Esophagus (tissue), 2 donors: ENCODE data around the gene CADM2. TPM values are rescaled to one million over a fixed set of nuclear protein-coding genes. Genes with fewer than 3 reads are reported as not detected.

Experiments
- H3K27ac ChIP-seq, 2 donors: one replicate each; pipeline ENCODE4 v1.5.1; 2013; ENCODE audit warnings: low read depth in 2 of 2, mild to moderate bottlenecking in 2 of 2, inconsistent platforms in 1 of 2, low read length in 1 of 2, moderate library complexity in 1 of 2
- H3K27me3 ChIP-seq, 2 donors: one replicate each; pipeline ENCODE4 v1.6.1; 2013; ENCODE audit warnings: low read length in 2 of 2, control low read depth in 1 of 2, mild to moderate bottlenecking in 1 of 2; ENCODE audit not compliant: insufficient read depth in 2 of 2, control insufficient read depth in 1 of 2
- H3K36me3 ChIP-seq, 2 donors: one replicate each; pipeline ENCODE4 v1.6.1; 2013; ENCODE audit warnings: low read length in 1 of 2; ENCODE audit not compliant: control insufficient read depth in 2 of 2, insufficient read depth in 2 of 2
- H3K4me1 ChIP-seq, 2 donors: one replicate each; pipeline ENCODE4 v1.6.1; 2013; ENCODE audit warnings: low read length in 1 of 2; ENCODE audit not compliant: control insufficient read depth in 2 of 2, insufficient read depth in 2 of 2
- H3K4me3 ChIP-seq, 2 donors: one replicate each; pipeline ENCODE4 v1.5.1; 2013; ENCODE audit warnings: low read length in 2 of 2, mild to moderate bottlenecking in 2 of 2, low read depth in 1 of 2, moderate library complexity in 1 of 2
- H3K9me3 ChIP-seq, 2 donors: one replicate each; pipeline ENCODE4 v1.6.1; 2013; ENCODE audit warnings: mild to moderate bottlenecking in 2 of 2, low read depth in 1 of 2, low read length in 1 of 2, moderate library complexity in 1 of 2; ENCODE audit not compliant: control insufficient read depth in 2 of 2, insufficient read depth in 1 of 2
- WGBS, 2 donors: extraction: QIAGEN DNeasy Blood & Tissue Kit; methylation state at CpG; one replicate each; pipeline ENCODE4 v1.1.7; 2013; 5-methylcytosine and 5-hydroxymethylcytosine counted together
- polyA plus RNA-seq, 2 donors: library from polyadenylated mRNA; stranded (reverse); fragments of 200-250 nt; gene quantifications; one replicate each; pipeline ENCODE4 v1.2.3, GENCODE V29; 2013
- donor health status: healthy with polysubstance abuse.
- donor health status: Bipolar disorder and iron deficiency.

CADM2 gene
- polyA plus RNA-seq, 2 donors: 0.12 to 0.25 TPM

DNA sequence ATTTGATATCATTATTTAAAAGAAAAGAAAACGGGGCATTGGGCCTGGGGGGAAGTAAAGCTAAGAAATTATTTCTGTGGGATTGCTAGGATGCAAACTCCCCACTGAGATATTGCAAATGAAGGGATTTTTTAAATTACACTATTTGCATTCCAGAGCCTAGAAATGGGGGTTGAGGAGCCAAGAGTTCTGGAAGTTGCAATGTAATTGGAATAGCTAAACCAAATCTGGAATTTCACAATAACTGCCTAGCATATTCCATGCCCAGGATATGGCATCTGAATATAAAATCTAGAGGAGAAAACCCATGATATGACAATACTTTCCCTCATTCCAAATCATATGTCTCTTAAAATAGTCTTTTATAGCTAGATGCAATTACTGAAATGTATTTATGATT is 93.0 kb downstream of the CADM2 start:
- H3K4me3 ChIP-seq: no peak overlapping the region
- no peaks in the 10 kb centered on the region for H3K27me3 ChIP-seq
- H3K27ac ChIP-seq: no peak overlapping the region
- WGBS, 2 donors: 52 to 70% methylated on average over 1 of the region's 1 CpG
- H3K4me1 ChIP-seq: no peaks in the 10 kb centered on the region
- H3K9me3 ChIP-seq: no peaks in the 10 kb centered on the region
- no peaks in the 10 kb centered on the region for H3K36me3 ChIP-seq

DNA sequence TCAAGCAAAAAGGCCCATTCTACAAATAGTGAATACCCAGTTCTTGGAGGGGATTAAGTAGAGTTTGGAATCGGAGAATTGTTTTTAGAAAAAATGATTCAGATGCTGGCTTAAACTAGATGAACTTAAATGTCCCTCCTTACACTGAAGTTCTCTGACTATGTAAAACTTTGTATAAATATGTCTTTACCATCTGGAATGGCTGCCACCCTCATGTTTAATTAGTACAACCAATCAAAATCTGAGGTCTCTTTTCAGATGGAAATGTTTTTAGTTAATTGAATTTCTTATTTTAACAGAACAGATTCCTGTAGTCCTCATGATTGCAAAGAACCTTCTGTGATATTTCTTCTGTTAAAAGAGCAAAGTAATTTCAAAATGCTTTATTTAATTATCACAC is 94.8 kb downstream of the CADM2 start:
- WGBS, 2 donors: 66 to 81% methylated on average over 1 of the region's 1 CpG
- no peaks in the 10 kb centered on the region for H3K9me3 ChIP-seq
- no peaks in the 10 kb centered on the region for H3K36me3 ChIP-seq
- H3K4me1 ChIP-seq: no peaks in the 10 kb centered on the region
- no peak overlapping the region for H3K27ac ChIP-seq
- no peaks in the 10 kb centered on the region for H3K27me3 ChIP-seq
- H3K4me3 ChIP-seq: no peak overlapping the region

DNA sequence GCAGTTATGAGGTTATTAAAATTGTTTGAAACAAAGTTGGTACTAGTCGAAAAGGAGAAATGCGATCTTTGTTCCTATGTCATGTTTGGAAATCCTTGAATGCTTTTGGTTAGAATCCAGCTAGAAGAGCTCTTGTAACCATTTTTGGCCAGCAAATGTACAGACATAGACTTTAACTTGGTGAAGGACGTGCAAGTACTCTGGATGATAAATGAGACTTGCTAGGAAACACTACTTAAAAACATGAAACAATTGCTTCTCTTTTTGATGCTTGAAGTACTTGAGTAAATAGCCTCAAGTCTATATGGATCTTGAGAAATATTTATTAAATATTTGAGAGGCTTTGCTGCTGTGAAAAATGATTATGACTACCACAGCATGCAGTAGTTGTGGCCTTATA is 95.8 kb downstream of the CADM2 start:
- H3K27ac ChIP-seq: no peak overlapping the region
- H3K27me3 ChIP-seq: no peaks in the 10 kb centered on the region
- H3K36me3 ChIP-seq: no peaks in the 10 kb centered on the region
- no peak overlapping the region for H3K4me3 ChIP-seq
- no peaks in the 10 kb centered on the region for H3K9me3 ChIP-seq
- WGBS, 2 donors: 28 to 56% methylated on average over 3 of the region's 3 CpGs
- H3K4me1 ChIP-seq: no peaks in the 10 kb centered on the region

DNA sequence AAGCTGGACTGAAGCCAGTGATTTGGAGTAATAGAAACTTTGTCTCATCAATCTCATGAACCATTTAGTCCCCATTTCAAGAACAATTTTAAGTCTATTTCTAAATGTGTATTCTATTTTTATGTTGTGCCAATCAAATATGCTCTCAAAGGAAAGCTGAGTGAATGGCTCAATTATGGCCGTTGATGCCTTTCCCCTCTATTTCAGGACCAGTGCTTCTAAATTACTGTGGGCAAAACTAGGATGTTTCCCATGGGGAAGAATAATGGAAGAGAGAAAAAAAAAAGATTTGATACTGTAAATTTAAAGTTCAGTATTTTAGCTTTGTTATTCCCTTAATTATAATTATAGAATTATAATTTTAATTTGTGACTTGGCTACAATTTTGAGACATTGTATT is 110.1 kb downstream of the CADM2 start:
- Histone ChIP-seq H3K9me3 (no peaks in the 10 kb centered on the region), H3K27me3 (no peaks in the 10 kb centered on the region), H3K4me3 (no peak overlapping the region), H3K36me3 (no peaks in the 10 kb centered on the region), H3K27ac (no peak overlapping the region), H3K4me1 (no peaks in the 10 kb centered on the region)
- 75 to 83% methylated on average over 1 of the region's 1 CpG for WGBS, 2 donors

DNA sequence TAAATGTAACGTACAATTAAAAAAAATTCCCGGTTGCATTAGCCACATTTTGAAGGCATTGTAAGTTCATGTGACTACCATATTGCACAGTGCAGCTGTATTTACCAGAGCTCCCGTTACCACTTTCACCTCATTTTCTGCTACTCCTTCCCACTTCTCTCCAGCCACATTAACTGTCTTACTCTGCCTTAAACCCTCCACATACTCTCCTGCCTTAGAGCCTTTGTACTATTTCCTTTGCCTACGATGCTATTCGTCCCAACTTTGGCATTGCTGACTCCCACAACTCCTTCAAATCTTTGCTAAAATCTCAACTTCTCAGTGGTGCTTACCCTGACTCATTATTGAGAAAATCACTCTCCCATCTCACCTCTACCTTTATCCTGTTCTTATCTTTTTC is 115.2 kb downstream of the CADM2 start:
- Histone ChIP-seq H3K27me3 (no peaks in the 10 kb centered on the region), H3K9me3 (no peaks in the 10 kb centered on the region), H3K4me1 (no peaks in the 10 kb centered on the region), H3K4me3 (no peak overlapping the region), H3K27ac (no peak overlapping the region), H3K36me3 (no peaks in the 10 kb centered on the region)
- WGBS, 2 donors: 82% methylated on average over 5 of the region's 5 CpGs

DNA sequence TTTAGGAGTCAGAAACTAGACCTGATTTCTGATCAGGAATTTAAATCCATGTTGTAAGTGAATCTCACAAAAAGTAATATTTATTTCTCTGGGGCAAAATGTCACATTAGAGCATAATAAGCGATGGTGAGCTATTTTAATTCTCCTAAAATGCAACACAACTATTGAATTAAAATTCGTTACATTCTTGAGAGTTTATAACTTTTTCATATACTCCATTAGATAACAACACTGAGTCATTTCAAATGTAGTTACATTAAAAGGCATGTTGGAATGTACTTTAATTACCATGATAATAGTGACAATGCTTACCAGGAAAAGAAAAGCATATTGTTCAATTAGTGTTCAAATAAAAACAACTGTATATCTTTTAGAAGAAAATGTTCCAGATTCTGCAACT is 116.9 kb downstream of the CADM2 start:
- H3K9me3 ChIP-seq: no peaks in the 10 kb centered on the region
- H3K27ac ChIP-seq: no peak overlapping the region
- no peaks in the 10 kb centered on the region for H3K4me1 ChIP-seq
- 77 to 80% methylated on average over 2 of the region's 2 CpGs for WGBS, 2 donors
- H3K36me3 ChIP-seq: no peaks in the 10 kb centered on the region
- no peak overlapping the region for H3K4me3 ChIP-seq
- H3K27me3 ChIP-seq: no peaks in the 10 kb centered on the region

DNA sequence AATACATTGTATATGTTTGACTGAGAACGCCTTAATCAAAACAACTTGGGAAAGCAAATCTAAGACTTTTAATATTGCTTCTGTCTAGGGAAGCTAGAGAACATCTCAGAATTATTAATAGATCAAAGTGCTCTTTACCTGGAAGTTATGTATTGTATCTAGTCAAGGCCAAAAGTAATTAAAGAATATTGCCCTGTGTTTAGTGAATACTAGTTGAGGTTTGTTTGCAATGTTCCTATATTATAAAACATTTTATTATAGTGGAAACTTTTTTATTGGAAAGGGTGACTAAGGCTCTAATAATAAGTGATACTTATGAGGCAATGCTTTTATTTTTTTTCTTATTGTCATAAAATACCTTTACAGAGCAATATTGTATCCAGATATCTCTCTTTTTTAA is 118.2 kb downstream of the CADM2 start:
- Histone ChIP-seq H3K9me3 (no peaks in the 10 kb centered on the region), H3K27ac (no peak overlapping the region), H3K27me3 (no peaks in the 10 kb centered on the region), H3K4me1 (no peaks in the 10 kb centered on the region), H3K4me3 (no peak overlapping the region), H3K36me3 (no peaks in the 10 kb centered on the region)
- WGBS, 2 donors: 94 to 98% methylated on average over 1 of the region's 1 CpG

DNA sequence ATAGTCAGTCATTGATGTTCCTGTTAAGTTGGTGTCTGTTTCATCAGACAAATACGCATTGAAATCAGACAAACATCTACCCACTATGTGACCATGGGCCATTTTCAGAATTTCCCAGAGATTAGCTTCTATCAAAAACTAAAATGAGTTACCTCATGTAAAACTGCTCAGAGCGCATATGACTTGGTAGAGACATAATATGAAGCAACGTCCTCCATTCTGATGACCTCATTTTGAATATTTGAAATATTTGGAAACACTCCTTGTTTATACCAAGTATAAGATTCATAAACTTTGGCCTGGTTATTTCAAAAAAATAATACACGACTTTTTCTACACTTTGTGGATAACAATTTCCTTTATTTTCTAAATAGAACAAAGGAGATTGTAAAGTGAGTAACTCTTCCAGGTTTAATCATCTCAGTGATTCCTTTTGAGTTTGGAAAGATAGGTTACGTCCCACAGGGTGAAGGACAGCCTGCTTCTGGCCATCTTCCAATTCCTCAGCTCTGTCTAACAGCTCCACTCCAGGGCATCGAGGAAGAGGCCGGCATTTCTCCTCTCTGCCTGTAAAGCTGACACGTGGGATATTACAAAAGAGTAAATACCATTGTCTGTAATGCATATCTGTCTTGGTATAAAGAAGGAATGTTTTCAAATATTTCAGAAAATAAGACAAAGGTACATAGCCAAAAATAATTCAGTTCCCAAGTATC is 122.6 kb downstream of the CADM2 start:
- WGBS, 2 donors: 45 to 46% methylated on average over 8 of the region's 8 CpGs
- no peaks in the 10 kb centered on the region for H3K27me3 ChIP-seq
- no peaks in the 10 kb centered on the region for H3K9me3 ChIP-seq
- H3K4me1 ChIP-seq: no peaks in the 10 kb centered on the region
- H3K27ac ChIP-seq: no peak overlapping the region
- no peak overlapping the region for H3K4me3 ChIP-seq
- no peaks in the 10 kb centered on the region for H3K36me3 ChIP-seq

DNA sequence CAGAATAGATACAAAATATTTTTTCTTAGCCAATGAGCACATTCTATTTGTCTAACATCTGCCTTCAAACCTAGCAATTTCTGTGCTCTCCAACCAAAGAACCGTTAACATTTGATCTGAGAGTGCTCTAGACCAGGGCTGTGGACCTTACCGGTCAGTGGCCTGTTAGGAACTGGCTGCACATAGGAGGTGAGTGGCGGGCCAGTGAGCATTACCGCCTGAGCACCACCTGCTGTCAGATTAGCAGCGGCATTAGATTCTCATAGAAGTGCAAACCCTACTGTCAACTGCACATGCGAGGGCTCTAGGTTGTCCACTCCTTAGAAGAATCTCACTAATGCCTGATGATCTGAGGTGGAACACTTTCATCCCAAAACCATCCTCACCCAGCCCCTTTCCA is 131.7 kb downstream of the CADM2 start:
- WGBS, 2 donors: 87 to 89% methylated on average over 6 of the region's 6 CpGs
- no peaks in the 10 kb centered on the region for H3K9me3 ChIP-seq
- no peak overlapping the region for H3K27ac ChIP-seq
- H3K27me3 ChIP-seq: no peaks in the 10 kb centered on the region
- H3K36me3 ChIP-seq: no peaks in the 10 kb centered on the region
- H3K4me3 ChIP-seq: no peak overlapping the region
- H3K4me1 ChIP-seq: no peaks in the 10 kb centered on the region

DNA sequence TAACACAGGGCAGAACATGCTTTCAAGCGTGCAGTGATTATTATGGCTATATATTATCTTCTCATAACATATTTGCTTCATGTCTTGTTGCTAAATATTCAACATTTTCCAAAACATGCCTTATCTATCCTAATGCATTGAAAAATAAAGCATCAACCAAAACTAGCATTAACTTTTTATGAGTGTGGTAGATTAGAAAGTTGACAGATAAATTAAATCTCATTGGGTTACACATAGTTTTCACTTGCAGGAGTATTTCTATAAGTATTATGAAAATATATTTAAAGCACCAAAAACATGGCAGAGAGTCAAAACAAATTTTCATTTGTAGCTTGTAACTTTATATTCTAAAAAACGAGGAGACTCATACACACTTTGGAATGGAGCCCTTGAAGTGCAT is 141.5 kb downstream of the CADM2 start:
- no peaks in the 10 kb centered on the region for H3K36me3 ChIP-seq
- WGBS, 2 donors: 35 to 45% methylated on average over 2 of the region's 2 CpGs
- H3K27ac ChIP-seq: no peak overlapping the region

More for the DNA sequence above, 141.5 kb downstream of the CADM2 start:
- H3K4me3 ChIP-seq: no peak overlapping the region
- no peaks in the 10 kb centered on the region for H3K4me1 ChIP-seq
- H3K9me3 ChIP-seq: no peaks in the 10 kb centered on the region
- H3K27me3 ChIP-seq: no peaks in the 10 kb centered on the region
